HG02588 (cell line): ENCODE data around the gene POTEH.
"Not testable (repeated sequence)": the region's sequence is repeated elsewhere in the genome, so short reads cannot be mapped to it uniquely, and the experiment has no call there.

ENCODE experiments used
- ATAC-seq: cut with Tn5 transposase; IDR thresholded peaks from one replicate; pipeline ENCODE4 v1.9.1; 2021; ENCODE audit warnings: mild to moderate bottlenecking, moderate library complexity; ENCODE audit not compliant: unreplicated experiment

POTEH gene

DNA sequence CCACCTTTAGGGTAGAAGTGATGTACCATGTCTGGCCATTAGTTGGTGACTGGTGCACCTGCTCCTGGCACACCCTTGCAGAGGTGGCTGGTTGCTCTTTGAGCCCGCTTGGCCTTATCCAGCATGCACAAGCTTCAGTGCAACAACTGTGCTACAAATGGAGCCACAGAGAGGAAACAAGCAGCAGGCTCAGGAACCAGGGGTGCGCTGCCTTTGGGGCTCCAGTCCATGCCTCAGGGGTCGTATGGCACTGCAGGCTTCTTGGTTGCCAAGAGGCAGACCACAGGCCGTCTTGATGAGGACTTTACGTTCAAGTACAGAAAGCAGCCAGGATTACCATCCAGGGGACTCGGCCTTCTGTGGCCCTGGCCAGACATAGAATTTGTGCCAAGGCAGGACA lies 44.6 kb downstream of the POTEH start:
- not testable (repeated sequence) for ATAC-seq

DNA sequence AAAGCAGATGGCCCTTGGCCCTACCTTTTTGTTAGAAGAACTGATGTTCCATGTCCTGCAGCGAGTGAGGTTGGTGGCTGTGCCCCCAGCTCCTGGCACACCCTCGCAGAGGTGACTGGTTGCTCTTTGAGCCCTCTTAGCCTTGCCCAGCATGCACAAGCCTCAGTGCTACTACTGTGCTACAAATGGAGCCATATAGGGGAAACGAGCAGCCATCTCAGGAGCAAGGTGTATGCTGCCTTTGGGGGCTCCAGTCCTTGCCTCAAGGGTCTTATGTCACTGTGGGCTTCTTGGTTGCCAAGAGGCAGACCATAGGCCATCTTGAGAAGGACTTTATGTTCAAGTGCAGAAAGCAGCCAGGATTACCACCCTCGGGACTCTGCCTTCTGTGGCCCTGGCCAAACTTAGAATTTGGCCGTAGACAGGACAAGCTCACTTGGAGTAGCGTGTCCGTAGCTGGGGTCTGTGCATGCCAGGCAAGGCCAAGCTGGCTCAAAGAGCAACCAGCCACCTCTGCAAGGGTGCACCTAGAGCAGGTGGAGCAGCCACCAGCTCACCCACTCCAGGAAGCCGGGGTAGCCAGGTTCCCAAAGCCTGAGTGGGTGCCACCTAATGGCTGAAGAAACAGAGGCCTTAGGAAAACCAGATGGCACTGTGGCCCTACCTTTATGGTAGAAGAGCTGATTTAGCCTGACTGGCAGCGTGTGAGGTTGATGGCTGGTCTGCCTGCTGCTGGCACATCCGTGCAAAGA lies 48.5 kb downstream of the POTEH start:
- not testable (repeated sequence) for ATAC-seq

DNA sequence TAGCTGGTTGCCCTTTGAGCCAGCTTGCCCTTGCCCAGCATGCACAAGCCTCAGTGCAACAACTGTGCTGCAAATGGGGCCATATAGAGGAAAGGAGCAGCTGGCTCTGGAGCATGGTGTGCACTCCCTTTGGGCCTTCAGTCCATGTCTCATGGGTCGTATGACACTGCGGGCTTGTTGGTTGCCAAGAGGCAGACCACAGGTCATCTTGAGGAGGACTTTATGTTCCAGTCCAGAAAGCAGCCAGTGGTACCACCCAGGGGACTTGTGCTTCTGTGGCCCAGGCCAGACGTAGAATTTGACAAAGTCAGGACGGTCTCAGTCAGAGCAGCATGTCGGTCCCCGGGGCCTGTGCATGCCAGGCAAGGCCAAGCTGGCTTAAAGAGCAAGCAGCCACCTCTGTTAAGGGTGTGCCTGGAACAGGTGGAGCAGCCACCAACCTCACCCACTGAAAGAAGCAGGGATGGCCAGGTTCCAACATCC lies 49.1 kb downstream of the POTEH start:
- ATAC-seq: not testable (repeated sequence)

DNA sequence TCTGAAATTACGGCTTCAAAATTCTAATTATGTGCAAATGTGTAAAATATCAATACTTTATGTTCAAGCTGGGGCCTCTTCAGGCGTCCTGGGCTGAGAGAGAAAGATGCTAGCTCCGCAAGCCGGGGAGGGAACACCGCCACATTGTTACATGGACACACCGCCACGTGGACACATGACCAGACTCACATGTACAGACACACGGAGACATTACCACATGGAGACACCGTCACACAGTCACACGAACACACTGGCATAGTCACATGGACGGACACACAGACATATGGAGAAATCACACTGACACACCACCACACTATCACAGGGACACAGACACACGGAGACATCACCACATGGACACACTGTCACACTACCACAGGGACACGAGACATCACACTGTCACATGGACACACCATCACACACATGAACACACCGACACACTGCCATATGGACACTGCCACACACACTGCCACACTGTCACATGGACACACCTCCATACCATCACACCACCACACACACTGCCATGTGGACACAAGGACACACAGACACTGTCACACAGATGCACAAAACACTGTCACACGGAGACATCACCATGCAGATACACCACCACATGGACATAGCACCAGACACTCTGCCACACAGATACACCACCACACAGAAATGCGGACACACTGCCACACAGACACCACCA lies 58.0 kb downstream of the POTEH start:
- not testable (repeated sequence) for ATAC-seq

DNA sequence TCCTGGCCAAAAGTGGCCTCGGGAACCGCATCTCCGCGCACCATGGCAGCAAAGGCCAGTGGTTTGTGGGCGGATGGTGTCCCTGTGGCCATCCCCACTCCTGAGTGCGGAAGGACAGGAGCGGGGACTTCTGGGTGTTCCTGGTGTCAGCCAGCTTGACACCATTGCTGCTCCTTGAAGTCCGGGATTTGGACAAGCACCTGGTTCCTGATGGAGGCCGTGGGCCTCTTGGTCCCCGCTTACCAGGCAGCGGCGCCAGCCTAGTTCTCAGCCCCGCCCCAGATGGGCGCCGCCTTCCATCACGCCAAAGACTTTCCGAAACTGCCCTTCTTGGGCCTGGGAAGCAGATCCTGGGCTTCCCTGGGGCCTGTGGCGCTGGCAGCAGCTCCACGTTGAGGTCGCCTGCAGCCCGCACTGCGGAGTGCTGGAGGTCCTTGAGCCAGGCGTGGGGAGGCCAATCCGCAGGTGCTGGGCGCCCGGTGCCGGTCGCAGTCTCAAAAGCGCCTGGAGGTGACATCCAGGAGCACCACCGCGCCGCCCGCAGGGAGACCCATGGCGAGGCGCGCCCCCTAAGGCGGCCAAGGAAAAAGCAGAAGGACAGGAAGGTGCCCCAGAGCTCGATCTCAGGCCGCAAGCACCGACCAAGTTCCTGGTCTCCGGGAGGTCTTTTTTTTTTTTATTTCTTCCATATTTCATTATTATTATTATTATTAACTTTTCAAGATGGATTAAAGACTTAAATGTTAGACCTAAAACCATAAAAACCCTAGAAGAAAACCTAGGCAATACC lies 59.5 kb downstream of the POTEH start:
- not testable (repeated sequence) for ATAC-seq

DNA sequence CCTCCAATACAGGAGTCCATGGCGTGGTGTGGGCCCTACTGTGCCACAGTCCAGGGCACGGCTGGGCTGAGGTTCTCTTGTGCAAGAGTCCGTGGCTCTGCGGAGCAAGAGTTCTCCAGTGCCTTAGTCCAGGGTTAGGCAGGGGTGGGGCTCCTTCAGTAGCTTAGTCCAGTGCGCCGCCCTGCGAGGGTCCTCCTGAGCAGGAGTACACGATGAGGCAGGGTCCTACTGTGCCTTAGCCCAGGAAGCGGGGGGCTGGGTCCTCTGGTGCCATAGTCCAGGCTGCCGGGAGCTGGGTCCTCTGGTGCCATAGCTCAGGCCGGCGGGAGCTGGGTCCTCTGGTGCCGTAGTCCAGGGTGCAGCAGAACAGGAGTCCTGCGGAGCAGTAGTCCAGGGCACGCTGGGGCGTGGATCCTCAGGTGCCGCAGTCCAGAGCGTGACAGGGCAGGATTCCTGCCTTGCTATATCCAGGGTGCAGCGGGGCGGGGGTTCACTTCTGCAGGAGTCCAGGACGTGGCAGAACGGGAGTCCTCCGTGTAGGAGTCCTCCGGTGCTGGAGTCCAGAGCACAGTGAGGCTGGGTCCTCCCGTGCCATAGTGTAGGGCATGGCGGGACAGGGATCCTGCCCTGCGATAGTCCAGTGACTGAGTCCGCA lies 69.7 kb downstream of the POTEH start:
- ATAC-seq: not testable (repeated sequence)

DNA sequence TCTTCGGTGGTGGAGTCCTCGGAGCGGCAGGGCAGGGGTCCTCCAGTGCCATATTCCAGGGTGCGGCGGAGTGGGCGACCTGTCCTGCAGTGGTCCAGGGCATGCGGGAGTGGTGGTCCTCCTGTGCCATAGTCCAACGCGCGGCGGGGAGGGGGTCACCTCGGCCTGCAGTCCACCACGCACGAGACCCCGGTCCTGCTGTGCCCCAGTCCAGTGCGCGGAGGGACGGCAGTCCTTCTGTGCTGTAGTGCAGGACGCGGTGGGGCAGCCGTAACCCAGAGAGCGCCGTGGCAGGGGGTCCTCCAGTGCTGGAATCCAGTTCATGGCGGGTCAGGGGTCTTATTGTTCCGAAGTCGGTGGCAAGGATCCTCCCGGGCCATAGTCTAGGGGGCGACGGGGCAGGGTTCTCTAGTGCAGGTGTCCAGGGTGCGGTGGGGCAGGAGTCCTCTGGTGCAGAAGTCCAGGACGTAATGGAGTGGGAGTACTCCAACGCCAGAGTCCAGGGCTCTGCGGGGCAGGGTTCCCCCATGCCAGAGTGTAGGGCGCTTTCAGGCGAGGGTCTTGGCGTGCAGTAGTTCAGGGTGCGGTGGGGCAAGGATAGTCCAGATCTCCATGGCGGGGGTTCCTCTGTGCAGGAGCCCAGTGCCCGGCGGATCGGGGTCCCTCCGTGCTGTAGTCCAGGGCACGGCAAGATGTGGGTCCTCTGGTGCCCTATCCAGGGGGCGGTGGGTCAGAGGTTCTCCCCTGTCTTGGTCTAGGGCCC lies 70.7 kb downstream of the POTEH start:
- not testable (repeated sequence) for ATAC-seq

DNA sequence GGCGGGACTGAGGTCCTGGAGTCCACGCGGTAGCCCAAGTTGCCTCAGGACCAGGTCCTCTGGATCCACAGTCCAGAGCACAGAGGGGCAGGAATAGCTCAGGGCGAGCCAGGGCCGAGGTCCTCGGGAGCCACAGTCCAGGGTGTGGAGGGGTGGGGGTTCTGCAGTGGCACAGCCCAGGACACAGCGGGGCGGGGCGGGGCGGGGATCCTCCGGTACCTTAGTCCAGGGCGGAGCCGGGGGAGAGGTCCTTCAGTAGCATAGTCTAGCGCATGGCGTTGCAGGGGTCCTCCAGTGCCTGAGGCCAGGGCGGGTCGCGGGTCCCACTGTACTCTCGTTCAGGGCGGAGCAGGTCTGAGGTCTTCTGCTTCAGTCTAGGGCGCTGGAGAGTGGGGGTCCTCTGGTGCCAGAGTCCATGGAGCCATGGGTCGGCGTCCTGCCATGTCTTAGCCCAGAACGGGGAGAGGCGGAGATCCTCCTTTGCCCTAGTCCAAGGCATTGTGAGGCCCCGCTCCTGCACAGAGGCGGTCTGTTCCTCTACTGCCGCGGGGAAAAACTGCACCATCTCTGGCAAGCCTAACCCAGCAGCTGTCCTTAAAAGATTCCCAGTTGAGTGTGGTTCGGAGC lies 71.4 kb downstream of the POTEH start:
- ATAC-seq: not testable (repeated sequence)

DNA sequence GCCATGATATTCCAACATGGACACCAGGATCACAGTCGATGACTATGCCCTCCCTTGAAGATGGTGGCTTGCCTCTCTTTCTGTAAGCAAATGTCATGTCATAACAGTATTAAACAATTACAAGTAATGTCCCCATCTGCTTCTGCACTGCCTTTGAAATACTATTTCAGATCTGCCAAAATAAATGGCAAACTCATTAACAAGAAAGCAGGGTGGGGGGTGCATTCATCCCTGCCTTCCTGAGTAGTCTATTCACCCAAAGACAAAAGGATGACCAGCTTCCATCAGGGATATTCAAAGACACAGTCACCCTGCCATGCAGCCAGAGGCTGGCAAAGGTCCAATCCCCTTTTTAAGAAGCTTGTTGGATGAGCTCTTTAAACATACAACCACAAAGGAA lies 73.7 kb downstream of the POTEH start:
- not testable (repeated sequence) for ATAC-seq
